Bronchial smooth muscle cell (primary cell): ENCODE results near the gene LINC00237. TPM values are rescaled to one million over a fixed set of nuclear protein-coding genes. Genes with fewer than 3 reads are reported as not detected.

Source experiments
- total RNA-seq: library from RNA; depleted of rRNA; stranded (reverse); fragments of >200 nt; gene quantifications from 2 replicates; pipeline ENCODE4 v1.2.1, GENCODE V29; 2014

Gene LINC00237
- not detected in 2 replicates for total RNA-seq

DNA sequence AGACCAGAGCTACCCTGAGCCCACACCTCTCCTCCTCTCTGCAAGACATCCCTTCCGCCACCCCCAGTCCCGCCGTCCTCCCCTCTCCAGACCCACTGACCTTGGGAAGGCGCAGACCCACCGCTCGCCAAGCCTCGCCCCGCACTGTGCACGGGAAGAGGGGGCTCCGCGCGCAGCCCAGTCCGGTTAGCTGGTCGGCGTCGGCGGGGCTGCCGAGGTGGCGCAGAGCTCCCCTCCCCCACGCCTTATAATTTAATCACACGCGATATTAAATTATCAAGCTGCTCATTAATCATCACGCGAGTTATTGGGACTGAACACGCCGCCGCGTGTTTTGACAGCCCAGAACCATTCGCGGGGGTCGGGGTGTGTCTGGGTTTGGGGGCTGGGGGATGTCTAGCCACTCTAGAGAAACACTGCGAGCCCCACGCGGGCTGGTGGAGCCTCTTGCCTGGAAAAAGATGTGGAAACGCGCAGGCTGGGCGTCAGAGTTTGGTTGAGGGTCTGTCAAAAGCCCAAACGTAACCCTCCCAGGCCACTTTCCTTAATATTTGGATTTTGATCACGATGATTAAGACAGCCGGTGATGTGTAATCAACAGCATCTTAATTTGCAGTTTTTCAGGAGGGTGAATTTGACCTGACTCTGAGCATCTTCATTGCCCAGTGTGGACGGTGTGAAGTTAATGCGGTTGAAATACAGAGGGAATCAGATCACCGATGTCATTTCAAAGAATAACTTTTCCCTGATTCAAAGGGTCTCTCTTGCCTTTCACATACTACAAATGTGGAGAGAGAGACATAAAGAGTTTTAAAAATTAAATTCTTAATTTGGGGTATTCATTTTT, at the start of gene LINC00237:
LINC00237 (minus strand) TSS at position 188 of the 847 bp plus-strand sequence.

DNA sequence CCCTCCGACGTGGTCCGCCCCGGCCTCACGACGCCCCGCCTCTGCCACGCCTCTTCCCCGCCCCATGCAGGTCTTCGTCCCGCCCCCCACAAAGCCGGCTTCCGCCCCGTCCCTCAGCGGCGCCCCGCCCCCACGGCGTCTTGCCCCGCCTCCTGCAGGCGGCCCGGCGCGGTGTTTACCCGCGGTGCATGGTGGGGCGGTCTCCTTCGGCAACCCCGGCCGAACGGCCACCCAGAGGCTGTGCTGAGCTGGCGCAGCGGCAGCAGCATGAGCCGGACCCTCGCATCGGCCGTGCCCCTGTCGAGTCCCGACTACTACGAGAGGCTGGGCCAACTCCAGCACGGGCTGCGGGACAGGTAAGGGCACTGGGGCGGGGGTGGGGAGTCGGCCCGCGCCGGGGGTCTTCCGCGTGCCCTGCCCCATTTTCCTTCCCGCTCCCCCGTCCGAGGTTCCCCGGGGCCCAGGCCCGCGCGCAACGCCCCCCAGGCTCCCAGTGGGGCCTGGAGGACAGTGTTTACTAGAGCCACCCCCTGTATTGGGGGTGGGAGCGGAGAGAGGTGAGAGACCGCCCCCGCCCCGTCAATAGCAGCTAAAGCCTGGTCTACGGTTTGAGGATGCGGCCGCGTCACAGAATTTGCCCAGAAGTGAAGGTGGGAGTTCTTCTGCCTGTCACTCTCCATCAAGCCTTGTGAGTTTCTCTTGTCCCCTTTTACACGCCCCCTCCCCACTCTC, 19.9 kb upstream of the LINC00237 start, which contains the start of gene KIZ:
KIZ (plus strand) TSS at position 234 of the 732 bp plus-strand sequence; CDS start at position 268, 34 bp downstream.

Other genes with a start within 250 kb of the LINC00237 start
- gene KIZ, start 19.7 kb upstream of the LINC00237 start, total RNA-seq: 12.3 and 31.4 TPM in 2 replicates
- 79.1 and 85.6 TPM in 2 replicates for gene XRN2, start 197.0 kb upstream of the LINC00237 start, total RNA-seq